ENCODE data around the gene AADAC.
A peak's percentile ranks its signal among the peaks of the same experiment; 100 is the strongest.
"Not testable (repeated sequence)": the region's sequence is repeated elsewhere in the genome, so short reads cannot be mapped to it uniquely, and the experiment has no call there.

Gene AADAC

GRCh38 chr3:151800431-151800830, 13.5 kb upstream of the AADAC start:
- no peak for DNase-seq

GRCh38 chr3:151804267-151804666, 9.6 kb upstream of the AADAC start:
- DNase-seq: no peak

DNA sequence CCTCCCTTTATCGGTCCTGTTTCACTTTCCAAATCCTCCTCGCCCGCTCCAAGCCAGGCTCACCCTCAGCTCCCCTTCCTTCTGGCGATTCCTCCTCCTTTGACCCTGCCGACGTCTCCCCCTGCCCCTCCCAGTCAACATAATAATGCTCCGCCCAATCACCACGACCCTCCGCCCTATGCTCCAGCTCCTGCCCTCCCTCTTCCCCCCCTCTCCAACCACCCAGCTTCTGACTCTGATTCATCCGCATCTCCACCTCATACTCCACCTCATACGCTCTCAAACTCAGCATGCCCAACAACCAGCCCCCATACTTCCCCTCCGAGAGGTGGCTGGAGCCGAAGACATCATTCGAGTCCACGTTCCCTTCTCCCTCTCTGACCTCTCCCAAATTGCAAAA, 7.1 kb upstream of the AADAC start:
- DNase-seq: no peak

DNA sequence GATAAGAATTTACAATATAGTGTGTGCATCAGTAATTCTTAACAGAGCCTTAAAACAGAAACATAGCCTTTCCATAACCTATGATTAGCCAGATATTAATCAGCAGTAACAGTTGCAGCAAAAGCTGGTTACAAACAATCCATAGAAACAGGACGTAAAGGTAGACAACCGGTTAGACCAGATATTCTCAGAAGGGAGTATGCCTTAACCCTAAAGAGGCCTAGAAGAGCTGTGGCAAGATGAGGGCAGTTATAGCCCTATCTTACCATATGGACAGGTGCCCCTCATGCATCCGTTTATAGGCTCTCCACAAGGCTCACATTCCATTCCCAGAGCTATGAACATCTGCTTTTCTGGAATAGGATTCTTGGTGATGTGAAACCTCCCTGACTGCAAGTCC, 5.0 kb upstream of the AADAC start:
- DNase-seq: not testable (repeated sequence)

GRCh38 chr3:151811474-151811873, 2.4 kb upstream of the AADAC start:
- DNase-seq: no peak

- no peak for DNase-seq
These were observed 672 bp downstream of the AADAC start for GRCh38 chr3:151814588-151814987.

GRCh38 chr3:151816091-151816604, 2.2 kb downstream of the AADAC start:
- DNase-seq: no peak

DNA sequence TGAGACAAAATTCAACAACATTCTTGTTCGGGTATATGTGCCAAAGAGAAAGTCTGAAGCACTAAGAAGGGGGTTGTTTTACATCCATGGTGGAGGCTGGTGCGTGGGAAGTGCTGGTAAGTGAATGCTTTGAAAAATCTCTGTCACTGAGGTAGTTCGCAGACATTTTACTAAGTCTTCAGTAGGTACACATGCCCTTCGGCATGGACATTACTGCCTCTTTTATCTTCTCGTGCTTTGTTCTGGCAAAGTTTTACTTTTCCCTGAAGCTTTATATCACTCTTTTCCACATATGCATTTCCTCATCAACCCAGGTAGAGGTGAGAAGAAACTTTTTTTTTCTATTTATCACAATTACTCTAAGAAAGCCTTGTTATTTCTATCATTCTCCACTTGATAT, 3.6 kb downstream of the AADAC start:
- no peak for DNase-seq

DNA sequence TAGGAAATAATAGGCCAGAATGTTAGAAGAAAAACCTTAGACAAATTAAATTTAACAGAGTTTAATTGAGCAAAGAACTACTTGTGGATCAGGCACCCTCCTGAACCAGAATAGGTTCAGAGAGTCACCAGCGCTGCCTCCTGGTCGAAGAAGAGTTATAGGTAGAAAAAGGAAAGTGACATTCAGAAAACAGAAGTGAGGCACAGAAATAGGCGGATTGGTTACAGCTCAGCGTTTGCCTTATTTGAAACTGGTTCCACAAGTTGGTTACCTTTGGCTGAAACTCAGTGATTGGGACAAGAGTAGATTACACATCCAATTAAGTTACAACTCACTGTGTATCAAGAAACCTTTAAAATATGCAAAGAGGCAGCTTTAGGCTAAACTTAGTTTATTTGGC, 4.4 kb downstream of the AADAC start:
- DNase-seq: no peak

DNA sequence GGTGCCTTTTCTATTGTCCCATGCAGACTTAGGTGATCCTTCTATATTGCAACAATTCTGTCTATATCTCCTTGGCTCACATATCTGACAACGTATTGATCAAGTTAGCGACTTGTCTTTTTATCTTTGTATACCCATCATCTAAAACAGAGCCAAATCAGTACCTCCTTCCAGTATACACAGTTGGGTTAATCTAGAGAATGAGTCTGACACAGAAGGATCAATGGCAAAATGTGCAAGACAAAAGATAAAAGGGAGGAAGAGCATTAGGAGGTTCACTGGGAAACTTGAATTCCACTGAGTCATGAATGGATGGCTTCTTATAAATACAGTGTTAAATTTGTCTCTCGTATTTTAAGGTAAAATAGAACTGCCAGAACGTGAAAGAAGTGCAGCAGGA, 6.0 kb downstream of the AADAC start:
- no peak for DNase-seq

DNA sequence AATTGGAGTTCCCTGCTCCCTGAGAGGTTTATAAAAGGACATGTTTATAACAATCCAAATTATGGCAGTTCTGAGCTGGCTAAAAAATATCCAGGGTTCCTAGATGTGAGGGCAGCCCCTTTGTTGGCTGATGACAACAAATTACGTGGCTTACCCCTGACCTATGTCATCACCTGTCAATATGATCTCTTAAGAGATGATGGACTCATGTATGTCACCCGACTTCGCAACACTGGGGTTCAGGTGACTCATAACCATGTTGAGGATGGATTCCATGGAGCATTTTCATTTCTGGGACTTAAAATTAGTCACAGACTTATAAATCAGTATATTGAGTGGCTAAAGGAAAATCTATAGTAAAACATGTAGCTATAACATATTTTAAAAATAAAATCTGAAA, 13.9 kb downstream of the AADAC start:
- DNase-seq: no peak

DNA sequence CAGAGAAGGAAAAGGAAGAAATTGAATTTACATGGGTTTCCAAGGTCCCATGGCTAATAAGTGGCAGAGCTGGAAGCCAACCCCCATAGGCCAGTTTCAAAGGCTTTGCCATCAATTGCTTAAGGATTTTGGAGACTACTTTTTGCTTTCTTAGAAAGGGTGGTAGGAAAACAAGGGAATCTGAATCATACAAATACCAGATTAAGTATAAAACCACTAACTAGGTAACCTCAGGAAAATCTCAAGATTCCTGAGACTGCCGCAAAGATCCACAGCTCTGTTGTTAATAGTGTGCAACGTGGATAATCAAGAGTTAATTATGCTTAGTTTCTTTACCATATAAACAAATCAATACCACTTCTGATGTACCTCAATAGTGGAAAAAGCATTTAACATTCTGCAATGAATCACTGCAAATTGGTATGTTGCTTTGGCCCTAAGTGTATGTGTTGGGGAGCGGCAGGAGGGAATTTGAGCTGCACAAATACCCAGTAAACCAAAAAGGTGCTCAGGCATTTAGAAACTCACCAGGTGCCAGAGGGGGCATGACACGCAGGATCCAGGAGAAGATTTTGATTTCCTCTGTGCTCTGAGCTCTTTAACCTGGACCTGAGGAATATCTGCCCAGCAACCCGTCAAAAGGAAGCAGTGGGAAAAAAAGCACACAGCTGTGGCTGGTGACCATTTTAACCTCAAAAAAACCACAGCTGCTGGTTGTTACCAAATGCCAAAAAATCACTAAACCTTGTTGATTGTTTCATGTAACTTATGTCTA, 22.0 kb downstream of the AADAC start:
- DNase-seq: no peak

- DNase-seq: no peak
These were observed 23.1 kb downstream of the AADAC start for GRCh38 chr3:151837057-151837456.

DNA sequence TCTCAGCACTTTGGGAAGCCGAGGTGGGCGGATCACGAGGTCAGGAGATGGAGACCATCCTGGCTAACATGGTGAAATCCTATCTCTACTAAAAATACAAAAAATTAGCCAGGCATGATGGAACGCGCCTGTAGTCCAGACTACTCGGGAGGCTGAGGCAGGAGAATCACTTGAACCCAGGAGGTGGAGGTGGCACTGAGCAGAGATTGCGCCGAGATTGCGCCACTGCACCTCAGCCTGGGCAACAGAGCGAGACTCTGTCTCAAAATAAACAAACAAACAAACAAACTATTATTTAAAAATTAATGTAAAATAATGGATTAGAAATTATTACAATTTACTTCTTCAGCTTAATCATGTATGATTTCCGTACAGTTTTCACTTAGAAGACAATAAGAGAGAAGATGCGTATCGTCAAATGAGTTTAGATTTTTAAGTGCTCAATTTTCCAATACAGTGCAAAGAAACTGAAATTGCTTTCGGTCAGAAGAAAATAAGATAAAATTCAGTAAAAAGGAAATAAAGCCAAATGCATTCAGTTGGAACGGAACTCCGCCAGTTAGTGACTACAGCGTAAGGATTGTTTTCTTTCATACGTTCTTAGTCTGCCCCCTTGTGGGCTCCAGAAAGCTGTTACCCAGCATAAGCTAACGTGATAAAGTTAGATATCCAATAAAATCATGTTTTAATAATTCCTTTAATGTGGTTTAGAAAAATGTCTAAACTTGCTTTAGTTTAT, 24.8 kb downstream of the AADAC start:
- peak; percentile 49 for DNase-seq

- no peak for DNase-seq
These were observed 25.4 kb downstream of the AADAC start for GRCh38 chr3:151839313-151839631.

GRCh38 chr3:151841801-151842200, 27.9 kb downstream of the AADAC start:
- no peak for DNase-seq

- no peak for DNase-seq
These were observed 29.4 kb downstream of the AADAC start for GRCh38 chr3:151843275-151843674.

DNA sequence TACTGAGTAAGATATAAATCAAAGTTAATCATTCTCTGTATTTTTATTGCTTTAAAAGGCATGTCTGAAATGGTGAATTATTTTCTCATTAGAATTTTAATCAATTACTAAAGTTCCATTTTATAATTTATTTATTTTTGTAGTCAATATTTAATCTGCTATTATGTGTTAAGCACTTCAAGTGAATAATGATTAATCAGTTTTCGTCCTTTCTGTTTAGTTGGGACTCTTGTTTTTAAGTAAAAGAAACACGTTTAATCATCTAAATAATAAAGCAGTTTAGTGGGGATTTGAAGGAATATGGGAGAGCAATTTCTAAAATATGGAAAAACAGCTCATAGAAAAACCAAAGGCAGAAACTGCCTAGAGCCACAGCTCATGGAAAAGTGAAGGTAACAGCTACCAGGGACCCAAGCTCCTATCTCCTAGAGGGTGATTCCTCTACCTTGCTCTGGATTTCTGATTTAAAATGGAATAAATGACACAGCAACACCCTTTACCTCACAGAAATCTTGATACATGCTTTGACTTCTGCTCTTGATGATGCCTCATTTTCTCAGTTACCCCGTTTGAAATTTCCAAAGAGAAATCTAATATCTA, 31.5 kb downstream of the AADAC start:
- no peak for DNase-seq

DNA sequence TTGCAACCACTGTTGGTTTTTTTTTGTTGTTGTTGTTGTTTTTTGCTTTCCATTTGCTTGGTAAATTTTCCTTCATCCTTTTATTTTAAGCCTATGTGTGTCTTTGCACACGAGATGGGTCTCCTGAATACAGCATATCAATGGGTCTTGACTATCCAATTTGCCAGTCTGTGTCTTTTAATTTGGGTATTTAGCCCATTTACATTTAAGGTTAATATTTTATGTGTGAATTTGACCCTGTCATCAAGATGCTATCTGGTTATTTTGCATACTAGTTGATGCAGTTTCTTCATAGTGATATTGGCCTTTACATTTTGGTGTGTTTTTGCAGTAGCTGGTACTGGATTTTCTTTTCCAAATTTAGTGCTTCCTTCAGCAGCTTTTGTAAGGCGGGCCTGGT, 36.1 kb downstream of the AADAC start:
- DNase-seq: not testable (repeated sequence)

- DNase-seq: no peak
These were observed 38.3 kb downstream of the AADAC start for GRCh38 chr3:151852074-151852811.

- no peak for DNase-seq
These were observed 42.2 kb downstream of the AADAC start for GRCh38 chr3:151856118-151856517.

DNA sequence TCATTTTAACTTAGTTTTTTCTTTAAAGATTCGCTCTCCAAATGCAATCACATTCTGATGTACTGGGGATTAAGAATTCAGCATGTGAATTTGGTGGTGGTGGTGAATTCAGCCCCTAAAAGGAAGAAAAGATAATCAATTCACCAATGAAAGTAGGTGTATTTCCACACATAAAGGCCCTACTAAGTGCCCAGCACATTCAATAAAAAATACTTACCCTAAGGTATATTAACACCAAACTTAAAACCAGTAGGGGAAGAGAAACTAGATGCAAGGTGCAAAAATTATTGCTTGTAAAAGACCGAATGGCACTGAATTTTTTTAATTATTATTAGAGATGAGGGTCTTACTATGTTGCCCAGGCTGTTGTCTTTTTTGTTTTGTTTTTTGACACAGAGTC, 42.7 kb downstream of the AADAC start:
- no peak for DNase-seq

GRCh38 chr3:151859233-151859673, 45.3 kb downstream of the AADAC start:
- DNase-seq: no peak
